LNCaP clone FGC (cell line): ENCODE results near the gene PDE4D.

Source experiments
- DNase-seq: peaks from one replicate; pipeline ENCODE4 v3.0.0-alpha.2; 2011; ENCODE audit warnings: low read depth
- H3K4me3 ChIP-seq: 2 replicates; pipeline ENCODE4 v1.5.1; 2011; ENCODE audit warnings: mild to moderate bottlenecking, low read depth, low read length, control low read depth
- TF ChIP-seq, protein P1 (sequence below): IDR thresholded peaks from 2 replicates; pipeline ENCODE4 v1.5.1; 2012; ENCODE audit warnings: mild to moderate bottlenecking; ENCODE audit not compliant: control insufficient read depth, insufficient read depth; ENCODE audit errors: extremely low read depth

The PDE4D gene

DNA sequence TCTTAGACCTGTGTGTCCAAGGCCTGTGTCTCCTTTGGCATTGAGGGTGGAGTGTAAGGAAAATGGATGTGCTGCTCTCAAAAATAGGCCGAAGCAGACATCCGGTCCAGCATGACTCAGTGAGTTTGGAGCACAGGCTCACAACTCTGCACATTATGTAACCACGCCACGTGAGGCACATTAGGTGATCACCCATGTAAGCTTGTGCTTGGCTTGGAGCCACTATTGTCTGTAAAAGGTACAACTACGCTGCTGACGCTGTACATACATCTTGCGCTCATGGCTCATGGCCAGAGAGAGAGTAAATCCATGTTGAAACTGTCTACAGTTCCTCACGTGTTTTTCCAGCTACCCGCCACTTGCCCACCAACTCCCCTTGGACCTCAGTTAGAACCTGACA, 177.5 kb downstream of the PDE4D start:
- DNase-seq: no peak
- no peak overlapping the region for H3K4me3 ChIP-seq
- TF ChIP-seq, protein P1, sequence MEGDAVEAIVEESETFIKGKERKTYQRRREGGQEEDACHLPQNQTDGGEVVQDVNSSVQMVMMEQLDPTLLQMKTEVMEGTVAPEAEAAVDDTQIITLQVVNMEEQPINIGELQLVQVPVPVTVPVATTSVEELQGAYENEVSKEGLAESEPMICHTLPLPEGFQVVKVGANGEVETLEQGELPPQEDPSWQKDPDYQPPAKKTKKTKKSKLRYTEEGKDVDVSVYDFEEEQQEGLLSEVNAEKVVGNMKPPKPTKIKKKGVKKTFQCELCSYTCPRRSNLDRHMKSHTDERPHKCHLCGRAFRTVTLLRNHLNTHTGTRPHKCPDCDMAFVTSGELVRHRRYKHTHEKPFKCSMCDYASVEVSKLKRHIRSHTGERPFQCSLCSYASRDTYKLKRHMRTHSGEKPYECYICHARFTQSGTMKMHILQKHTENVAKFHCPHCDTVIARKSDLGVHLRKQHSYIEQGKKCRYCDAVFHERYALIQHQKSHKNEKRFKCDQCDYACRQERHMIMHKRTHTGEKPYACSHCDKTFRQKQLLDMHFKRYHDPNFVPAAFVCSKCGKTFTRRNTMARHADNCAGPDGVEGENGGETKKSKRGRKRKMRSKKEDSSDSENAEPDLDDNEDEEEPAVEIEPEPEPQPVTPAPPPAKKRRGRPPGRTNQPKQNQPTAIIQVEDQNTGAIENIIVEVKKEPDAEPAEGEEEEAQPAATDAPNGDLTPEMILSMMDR: no peak

DNA sequence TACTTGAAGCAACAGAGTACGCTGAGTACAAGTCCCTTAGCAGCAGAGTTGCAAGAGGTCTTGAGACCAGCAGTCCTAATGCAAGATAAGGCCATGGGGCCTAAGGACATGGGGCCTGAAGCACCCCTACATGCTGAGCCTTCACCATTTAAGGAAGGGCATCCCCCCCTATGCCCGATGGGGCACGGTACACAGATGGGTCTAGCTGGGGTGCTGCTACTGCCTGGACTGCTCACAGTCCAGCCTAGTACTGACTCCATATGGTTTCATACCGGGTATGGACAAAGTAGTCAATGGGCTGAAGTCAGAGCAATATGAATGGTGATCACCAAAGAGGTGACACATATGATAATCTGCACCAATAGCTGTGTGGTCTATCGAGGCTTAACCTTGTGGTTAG, 178.3 kb downstream of the PDE4D start:
- no peak overlapping the region for H3K4me3 ChIP-seq
- DNase-seq: no peak
- TF ChIP-seq, protein P1: no peak

DNA sequence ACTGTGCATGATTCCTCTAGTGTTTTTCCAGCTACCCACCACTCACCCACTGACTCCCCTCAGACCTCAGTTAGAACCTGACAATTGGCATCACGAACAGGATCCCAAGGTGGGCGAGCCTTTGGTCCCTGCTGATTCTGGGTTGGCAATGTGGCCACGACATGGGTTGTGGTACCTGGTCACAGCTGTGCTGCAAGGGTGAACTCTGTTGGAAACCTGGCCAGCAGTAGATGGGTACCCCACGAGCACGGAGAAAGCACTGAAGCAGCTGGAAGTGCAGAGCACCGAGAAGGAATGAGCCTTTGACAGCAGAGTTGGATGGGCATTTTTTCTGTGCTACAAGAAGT, 180.1 kb downstream of the PDE4D start:
- TF ChIP-seq, protein P1: no peak

DNA sequence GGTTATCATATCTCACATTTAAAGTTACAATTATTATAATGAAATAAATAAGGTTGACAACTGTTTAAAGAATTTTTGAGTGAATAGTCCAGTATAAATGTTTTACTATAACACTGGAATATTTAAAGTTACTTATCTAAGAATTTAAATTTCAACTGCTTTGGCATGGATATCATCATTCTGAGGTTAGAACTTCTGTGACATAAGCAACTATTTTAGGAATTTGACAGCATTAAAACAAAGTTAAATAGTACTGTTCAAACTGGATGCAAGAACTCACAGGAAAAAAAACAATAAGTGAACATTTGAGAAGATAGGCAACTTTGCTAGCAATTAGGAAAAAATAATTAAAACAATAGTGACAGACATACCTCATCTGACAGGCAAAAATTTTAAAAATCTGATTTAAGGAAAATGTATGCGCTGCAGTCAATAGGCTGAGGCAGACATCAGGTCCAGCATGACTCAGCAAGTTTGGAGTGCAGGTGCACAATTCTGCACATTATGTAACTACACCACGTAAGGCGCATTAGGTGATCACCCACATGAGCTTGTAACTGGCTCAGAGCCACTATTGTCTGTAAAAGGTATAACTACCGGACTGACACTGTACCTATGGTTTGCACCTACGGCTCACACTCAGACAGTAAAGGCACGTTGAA, 180.6 kb downstream of the PDE4D start:
- H3K4me3 ChIP-seq: no peak overlapping the region
- no peak for DNase-seq
- TF ChIP-seq, protein P1: no peak

More for the DNA sequence above, 180.1 kb downstream of the PDE4D start:
- no peak for DNase-seq
- no peak overlapping the region for H3K4me3 ChIP-seq

DNA sequence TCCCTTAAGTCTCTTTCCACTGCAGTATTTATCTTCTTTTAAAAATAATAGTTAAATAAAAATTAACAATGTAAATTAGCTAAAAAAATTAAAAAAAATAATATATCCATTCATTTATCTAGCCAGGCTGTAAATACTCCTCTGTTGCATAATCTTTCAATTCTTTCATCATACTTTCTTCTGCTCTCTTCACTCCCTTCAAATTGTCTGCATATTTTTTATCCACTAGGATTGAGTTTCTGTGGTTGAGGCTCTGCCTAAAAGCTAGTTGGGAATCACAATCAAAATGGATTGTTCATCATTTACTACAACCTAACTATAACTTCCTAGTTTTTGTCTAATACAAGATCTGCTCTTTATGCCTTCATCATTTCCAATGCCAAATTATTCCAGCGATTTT, 182.2 kb downstream of the PDE4D start:
- no peak for DNase-seq
- TF ChIP-seq, protein P1: no peak
- no peak overlapping the region for H3K4me3 ChIP-seq

DNA sequence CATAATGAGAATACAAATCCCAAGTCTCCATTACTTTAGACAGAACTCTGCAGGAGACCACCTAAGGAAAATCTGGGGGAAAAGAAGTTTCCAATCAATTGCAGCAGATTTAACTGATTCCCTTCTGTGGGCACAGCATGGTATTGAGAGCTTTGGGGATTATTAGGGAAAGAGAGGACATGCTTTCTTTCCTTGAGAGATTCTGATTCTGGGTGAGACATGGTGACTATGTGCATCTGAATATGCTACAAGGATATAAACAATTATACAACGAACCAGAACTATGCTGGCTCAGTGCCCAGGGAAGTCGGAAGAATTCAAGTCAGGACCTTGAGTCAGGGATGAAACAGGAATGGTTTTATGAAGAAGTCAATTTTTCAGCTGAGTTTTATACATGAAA, 183.7 kb downstream of the PDE4D start:
- TF ChIP-seq, protein P1: no peak
- H3K4me3 ChIP-seq: no peak overlapping the region
- DNase-seq: no peak

DNA sequence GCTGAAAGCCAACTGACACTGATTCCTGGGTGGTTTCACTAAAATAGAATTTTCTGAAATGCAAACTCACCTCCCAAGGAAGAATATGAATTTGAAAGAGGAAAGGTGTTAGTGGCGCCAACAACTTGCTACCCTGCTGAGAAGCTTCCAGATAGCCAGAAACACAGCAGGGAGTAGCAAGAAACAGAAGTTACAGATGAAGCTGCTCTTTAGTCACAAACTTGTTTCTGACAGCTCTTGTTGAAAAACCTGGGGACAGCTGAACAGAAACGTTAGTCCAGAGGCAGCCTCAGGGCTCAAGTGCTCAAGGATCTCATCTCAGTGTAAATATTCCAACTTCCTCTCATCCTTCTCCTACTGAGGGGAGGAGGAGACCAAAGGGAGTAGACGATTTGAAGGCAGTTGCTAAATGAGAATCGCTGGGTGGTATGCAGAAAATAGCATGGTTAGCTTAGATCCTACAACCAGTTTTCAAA, 184.1 kb downstream of the PDE4D start:
- no peak overlapping the region for H3K4me3 ChIP-seq
- TF ChIP-seq, protein P1: no peak
- no peak for DNase-seq
